Gastrocnemius medialis (tissue), 4 donors: ENCODE data around the gene MEG3. TPM values are rescaled to one million over a fixed set of nuclear protein-coding genes. Genes with fewer than 3 reads are reported as not detected.

Experiments used
- ATAC-seq, 2 donors: fragments of 150-250 bp; one replicate each; pipeline ENCODE4 v1.9.1; 2016
- DNase-seq, 2 donors: peaks; one replicate each; pipeline ENCODE4 v3.0.0-alpha.2; 2019
- H3K27ac ChIP-seq, 4 donors: fragments of 200-600 bp; sonication (generic); 1 replicate in 1 of 4; 2 replicates in 3 of 4; pipeline ENCODE4 v1.5.1; 2016 to 2018; ENCODE audit warnings: mild to moderate bottlenecking in 2 of 4, moderate library complexity in 1 of 4
- H3K27me3 ChIP-seq, 3 donors: fragments of 200-600 bp; sonication (generic) in 2 of 3; 1 replicate in 1 of 3; 2 replicates in 2 of 3; pipeline versions ENCODE4 v1.5.1 to v1.6.0; 2016 to 2019; ENCODE audit warnings: mild to moderate bottlenecking in 1 of 3, moderate library complexity in 1 of 3
- H3K36me3 ChIP-seq, 2 donors: fragments of 200-600 bp; sonication (generic) in 1 of 2; one replicate each; pipeline ENCODE4 v1.5.1; 2017 to 2018
- H3K4me1 ChIP-seq, 2 donors: fragments of 200-600 bp; sonication (generic) in 1 of 2; one replicate each; pipeline ENCODE4 v1.5.1; 2016 to 2017; ENCODE audit warnings: mild to moderate bottlenecking in 2 of 2
- H3K4me3 ChIP-seq, 4 donors: fragments of 200-600 bp; sonication (generic) in 3 of 4; 1 replicate in 1 of 4; 2 replicates in 3 of 4; pipeline ENCODE4 v1.5.1; 2016 to 2019; ENCODE audit warnings: mild to moderate bottlenecking in 2 of 4
- H3K9me3 ChIP-seq, 3 donors: fragments of 200-600 bp; sonication (generic) in 2 of 3; 1 replicate in 1 of 3; 2 replicates in 2 of 3; pipeline ENCODE4 v1.5.1; 2016 to 2019
- CTCF ChIP-seq, 5 experiments: fragments of 450-650 bp in 3 of 5; fragments of 200-600 bp in 2 of 5; sonication (generic) in 2 of 5; IDR thresholded peaks in 4 of 5; conservative IDR thresholded peaks in 1 of 5; 1 replicate in 4 of 5; 2 replicates in 1 of 5; pipeline ENCODE4 v1.5.1; 2016 to 2019; ENCODE audit warnings: antibody characterized with exemption in 5 of 5, mild to moderate bottlenecking in 3 of 5, moderate library complexity in 3 of 5
- POLR2A ChIP-seq, 2 donors: fragments of 450-650 bp; IDR thresholded peaks; one replicate each; pipeline ENCODE4 v1.6.1; 2017; ENCODE audit warnings: antibody characterized with exemption in 2 of 2, mild to moderate bottlenecking in 2 of 2, moderate library complexity in 2 of 2
- in situ Hi-C, 4 donors: fragments of 200-750 bp; cut with MboI; loops; one replicate each; pipeline versions ENCODE4 v1.15.0 to v1.8.0; 2017; ENCODE audit warnings: low sequenced_read_pairs in 4 of 4
- intact Hi-C: fragments of 100-400 bp; cut with DNase I; formaldehyde crosslinking; loops from one replicate; pipeline ENCODE4 v1.15.1; 2023; ENCODE audit warnings: low total_unique reads
- total RNA-seq, 4 donors: library from RNA; depleted of rRNA; stranded (reverse); fragments of >200 nt; gene quantifications; one replicate each; pipeline versions ENCODE4 v1.1.0 to v1.2.3, GENCODE V29; 2016

The MEG3 gene
- total RNA-seq, 4 donors from 2014 or later = 2.7 to 30.7 (median 5.2) TPM

DNA sequence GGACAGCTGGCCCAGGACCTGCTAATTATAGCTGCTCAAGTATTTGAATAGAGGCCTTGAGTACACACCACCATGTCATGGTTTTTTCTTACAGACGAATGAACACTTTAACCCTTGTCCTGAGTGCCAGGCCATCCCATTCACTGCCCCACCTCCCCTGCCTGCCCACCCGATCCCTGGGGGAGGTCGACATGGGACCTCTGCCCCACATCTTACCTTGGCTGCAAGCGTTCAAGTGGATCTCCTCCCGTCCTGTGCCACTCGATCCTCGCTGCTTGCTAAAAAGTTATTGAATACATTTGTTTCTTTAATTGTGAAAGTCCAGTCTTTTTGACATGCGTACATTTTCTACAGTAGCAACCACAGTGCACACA is 67.3 kb downstream of the MEG3 start:
- H3K4me1 ChIP-seq = no peaks in the 10 kb centered on the region
- ATAC-seq (no peak), DNase-seq (no peak)
- no peaks in the 10 kb centered on the region for H3K9me3 ChIP-seq
- TF ChIP-seq CTCF (IDR thresholded peaks at IDR 0.05 in 4 of 5, conservative IDR thresholded peaks at IDR 0.05 in 1 of 5) = no peak
- no peak for TF ChIP-seq POLR2A (IDR thresholded peaks at IDR 0.05)
- in situ Hi-C loops (no loop called here), intact Hi-C loops (no loop called here)
- no peak overlapping the region for H3K4me3 ChIP-seq
- H3K27me3 ChIP-seq = no peaks in the 10 kb centered on the region
- no peak overlapping the region for H3K27ac ChIP-seq
- no peaks in the 10 kb centered on the region for H3K36me3 ChIP-seq

DNA sequence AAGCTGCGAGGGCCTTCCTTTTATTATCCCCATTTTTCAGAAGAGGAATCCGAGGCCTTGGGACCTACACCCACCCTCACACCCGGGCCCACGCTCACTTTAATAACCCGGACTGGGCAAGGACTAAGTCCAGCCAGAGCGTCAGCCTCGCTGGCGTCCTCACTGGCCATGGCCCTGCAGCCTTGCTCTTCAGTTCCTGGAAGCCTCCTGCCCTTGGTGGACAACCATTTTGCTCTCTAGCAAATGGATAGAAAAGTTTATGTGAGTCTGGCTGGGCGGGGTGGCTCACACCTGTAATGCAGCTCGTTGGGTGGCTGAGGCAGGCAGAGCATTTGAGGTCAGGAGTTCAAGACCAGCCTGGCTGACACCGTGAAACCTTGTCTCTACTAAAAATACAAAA is 67.8 kb downstream of the MEG3 start:
- in situ Hi-C loops (no loop called here), intact Hi-C loops (no loop called here)
- no peak for TF ChIP-seq CTCF (IDR thresholded peaks at IDR 0.05 in 4 of 5, conservative IDR thresholded peaks at IDR 0.05 in 1 of 5)
- TF ChIP-seq POLR2A (IDR thresholded peaks at IDR 0.05) = no peak
- Histone ChIP-seq H3K4me1 (no peaks in the 10 kb centered on the region), H3K4me3 (no peak overlapping the region), H3K27ac (no peak overlapping the region), H3K27me3 (no peaks in the 10 kb centered on the region), H3K36me3 (no peaks in the 10 kb centered on the region), H3K9me3 (no peaks in the 10 kb centered on the region)
- ATAC-seq = no peak
- no peak for DNase-seq

DNA sequence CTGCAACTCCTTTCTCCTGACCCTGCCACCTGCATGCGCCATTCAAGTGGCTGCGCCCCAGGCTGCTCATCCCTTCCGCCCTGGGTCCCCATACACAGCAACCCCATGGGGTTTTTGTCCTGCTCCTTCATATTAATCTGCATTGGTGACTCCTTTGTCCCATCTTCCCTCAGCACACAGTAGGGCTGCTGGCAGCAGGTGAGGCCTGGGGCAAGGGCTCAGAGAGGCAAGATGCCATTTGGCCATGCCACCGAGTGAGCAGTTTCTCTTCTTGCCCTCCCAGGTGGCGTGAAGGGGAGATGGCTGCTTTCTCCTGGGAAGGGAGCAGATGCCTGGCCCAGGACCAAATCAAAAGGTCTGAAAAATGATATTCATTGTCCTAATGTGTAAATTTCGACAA is 68.5 kb downstream of the MEG3 start:
- Histone ChIP-seq H3K4me1 (no peaks in the 10 kb centered on the region), H3K27me3 (peaks cover 0 to 3% (median 0%) of the 10 kb centered on the region in 3 donors), H3K9me3 (no peaks in the 10 kb centered on the region), H3K36me3 (no peaks in the 10 kb centered on the region), H3K27ac (no peak overlapping the region), H3K4me3 (no peak overlapping the region)
- intact Hi-C loops (no loop called here), in situ Hi-C loops (no loop called here)
- no peak for ATAC-seq
- no peak for TF ChIP-seq POLR2A (IDR thresholded peaks at IDR 0.05)
- TF ChIP-seq CTCF (IDR thresholded peaks at IDR 0.05 in 4 of 5, conservative IDR thresholded peaks at IDR 0.05 in 1 of 5) = no peak
- DNase-seq = no peak

GRCh38 chr14:100895411-100895810 is 69.5 kb downstream of the MEG3 start:
- in situ Hi-C loops = no loop called here
- Histone ChIP-seq H3K27me3 (peaks cover 0 to 4% (median 0%) of the 10 kb centered on the region in 3 donors), H3K27ac (no peak overlapping the region)

More at GRCh38 chr14:100895411-100895810, 69.5 kb downstream of the MEG3 start:
- H3K4me1 ChIP-seq = no peaks in the 10 kb centered on the region
- ATAC-seq (no peak), DNase-seq (no peak)
- H3K9me3 ChIP-seq = no peaks in the 10 kb centered on the region
- no peak overlapping the region for H3K4me3 ChIP-seq
- no peak for TF ChIP-seq CTCF (IDR thresholded peaks at IDR 0.05 in 4 of 5, conservative IDR thresholded peaks at IDR 0.05 in 1 of 5)
- TF ChIP-seq POLR2A (IDR thresholded peaks at IDR 0.05) = no peak
- no peaks in the 10 kb centered on the region for H3K36me3 ChIP-seq
- intact Hi-C loops = no loop called here
